ENCODE measurements around the gene SEMA3C.
"Not testable (repeated sequence)": the region's sequence is repeated elsewhere in the genome, so short reads cannot be mapped to it uniquely, and the experiment has no call there.

SEMA3C gene

DNA sequence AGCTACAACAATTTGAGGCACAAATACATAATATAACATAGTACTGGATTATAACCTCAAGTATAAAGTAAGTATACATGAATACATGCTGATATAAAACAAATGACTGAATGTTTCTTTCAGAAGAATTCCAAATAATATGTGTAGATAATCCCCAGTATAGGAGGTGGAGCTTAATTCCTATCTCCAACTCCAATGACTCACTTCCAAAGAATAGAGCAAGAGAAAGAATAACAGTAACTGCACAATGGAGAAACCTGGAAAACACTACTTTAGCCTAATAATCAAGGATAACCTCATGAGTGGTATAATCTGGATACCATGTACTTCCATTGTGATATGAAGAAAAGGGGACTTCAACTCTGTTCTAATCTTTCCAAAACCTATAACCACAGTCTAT, 13.7 kb upstream of the SEMA3C start:
- Histone ChIP-seq H3K4me2 (ENCODE audit: low read length) (no peak overlapping the region), H3K4me1 (no peaks in the 10 kb centered on the region), H2AFZ (no peak overlapping the region), H3K27me3 (ENCODE audit: control insufficient read depth, insufficient read depth, low read length) (peaks cover under 1% of the 10 kb centered on the region), H3K36me3 (ENCODE audit: control insufficient read depth, insufficient read depth, low read length) (no peaks in the 10 kb centered on the region), H3K4me3 (ENCODE audit: low read depth, low read length) (no peak overlapping the region), H3K27ac (no peak overlapping the region), H3K9ac (no peak overlapping the region), H3K79me2 (no peaks in the 10 kb centered on the region), H3K9me3 (ENCODE audit: control insufficient read depth, low read length) (no peaks in the 10 kb centered on the region)
- TF ChIP-seq, protein P1, sequence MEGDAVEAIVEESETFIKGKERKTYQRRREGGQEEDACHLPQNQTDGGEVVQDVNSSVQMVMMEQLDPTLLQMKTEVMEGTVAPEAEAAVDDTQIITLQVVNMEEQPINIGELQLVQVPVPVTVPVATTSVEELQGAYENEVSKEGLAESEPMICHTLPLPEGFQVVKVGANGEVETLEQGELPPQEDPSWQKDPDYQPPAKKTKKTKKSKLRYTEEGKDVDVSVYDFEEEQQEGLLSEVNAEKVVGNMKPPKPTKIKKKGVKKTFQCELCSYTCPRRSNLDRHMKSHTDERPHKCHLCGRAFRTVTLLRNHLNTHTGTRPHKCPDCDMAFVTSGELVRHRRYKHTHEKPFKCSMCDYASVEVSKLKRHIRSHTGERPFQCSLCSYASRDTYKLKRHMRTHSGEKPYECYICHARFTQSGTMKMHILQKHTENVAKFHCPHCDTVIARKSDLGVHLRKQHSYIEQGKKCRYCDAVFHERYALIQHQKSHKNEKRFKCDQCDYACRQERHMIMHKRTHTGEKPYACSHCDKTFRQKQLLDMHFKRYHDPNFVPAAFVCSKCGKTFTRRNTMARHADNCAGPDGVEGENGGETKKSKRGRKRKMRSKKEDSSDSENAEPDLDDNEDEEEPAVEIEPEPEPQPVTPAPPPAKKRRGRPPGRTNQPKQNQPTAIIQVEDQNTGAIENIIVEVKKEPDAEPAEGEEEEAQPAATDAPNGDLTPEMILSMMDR (IDR thresholded peaks at IDR 0.05): no peak

DNA sequence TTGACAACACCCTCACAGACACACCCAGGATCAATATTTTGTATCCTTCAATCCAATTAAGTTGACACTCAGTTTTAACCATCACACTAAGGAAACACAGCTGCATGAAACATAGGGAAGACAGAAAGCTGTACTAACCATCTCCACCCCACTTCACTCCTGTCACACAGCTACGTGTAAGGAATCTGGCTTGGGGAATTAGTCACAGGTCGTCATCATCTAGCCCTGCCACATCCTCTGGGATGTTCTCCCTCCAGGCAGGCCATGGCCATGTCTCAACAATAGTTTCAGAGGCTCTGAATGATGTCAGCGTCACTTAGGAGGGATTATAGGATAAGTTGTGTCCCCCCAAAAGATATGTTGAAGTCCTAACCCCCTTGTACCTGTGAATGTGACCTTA, 10.8 kb upstream of the SEMA3C start:
- H3K36me3 ChIP-seq (ENCODE audit: control insufficient read depth, insufficient read depth, low read length): no peaks in the 10 kb centered on the region
- H3K4me3 ChIP-seq (ENCODE audit: low read depth, low read length): no peak overlapping the region
- H3K9ac ChIP-seq: no peak overlapping the region
- H2AFZ ChIP-seq: no peak overlapping the region
- H3K27ac ChIP-seq: no peak overlapping the region
- no peaks in the 10 kb centered on the region for H3K79me2 ChIP-seq
- no peaks in the 10 kb centered on the region for H3K4me1 ChIP-seq
- H3K4me2 ChIP-seq (ENCODE audit: low read length): no peak overlapping the region
- no peaks in the 10 kb centered on the region for H3K9me3 ChIP-seq (ENCODE audit: control insufficient read depth, low read length)
- peaks cover 2% of the 10 kb centered on the region for H3K27me3 ChIP-seq (ENCODE audit: control insufficient read depth, insufficient read depth, low read length)
- TF ChIP-seq, protein P1 (IDR thresholded peaks at IDR 0.05): no peak

DNA sequence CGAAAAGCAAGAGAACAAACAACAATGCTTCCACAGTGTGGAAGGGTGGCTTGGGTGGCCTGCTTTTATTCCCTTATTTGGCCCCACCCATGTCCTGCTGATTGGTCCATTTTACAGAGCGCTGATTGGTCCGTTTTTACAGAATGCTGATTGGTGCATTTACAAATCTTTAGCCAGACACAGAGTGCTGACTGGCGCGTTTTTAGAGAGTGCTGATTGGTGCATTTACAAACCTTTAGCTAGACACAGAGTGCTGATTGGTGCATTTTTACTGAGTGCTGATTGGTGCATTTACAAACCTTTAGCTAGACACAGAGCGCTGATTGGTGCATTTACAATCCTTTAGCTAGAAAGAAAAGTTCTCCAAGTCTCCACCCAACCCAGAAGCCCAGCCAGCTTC, 8.1 kb upstream of the SEMA3C start:
- H3K27me3 ChIP-seq (ENCODE audit: control insufficient read depth, insufficient read depth, low read length); H3K36me3 ChIP-seq (ENCODE audit: control insufficient read depth, insufficient read depth, low read length); H3K27ac ChIP-seq; H3K4me1 ChIP-seq; H3K79me2 ChIP-seq; H2AFZ ChIP-seq; H3K9me3 ChIP-seq (ENCODE audit: control insufficient read depth, low read length); H3K4me2 ChIP-seq (ENCODE audit: low read length); H3K9ac ChIP-seq; H3K4me3 ChIP-seq (ENCODE audit: low read depth, low read length): not testable (repeated sequence)

DNA sequence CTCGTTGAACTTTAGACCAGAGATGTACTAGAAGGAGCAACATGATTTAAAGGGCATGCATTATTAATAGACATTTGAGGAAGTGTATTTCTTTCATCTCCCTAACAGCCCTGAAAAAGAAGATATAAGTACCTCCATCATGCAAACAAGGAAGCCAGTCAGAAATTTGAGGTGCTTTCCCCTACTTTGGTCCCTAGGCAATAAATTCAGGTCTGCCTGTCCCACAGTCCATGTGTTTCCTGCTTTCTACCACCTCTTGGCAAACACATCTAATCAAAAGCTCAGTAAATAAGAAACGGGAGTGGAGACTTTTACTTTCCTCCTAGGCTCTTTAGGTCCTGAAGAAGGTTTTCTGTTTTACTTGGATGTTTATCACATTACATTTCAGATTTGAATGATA, 5.2 kb upstream of the SEMA3C start:
- Histone ChIP-seq H3K4me3 (ENCODE audit: low read depth, low read length) (no peak overlapping the region), H3K27ac (no peak overlapping the region), H3K79me2 (no peaks in the 10 kb centered on the region), H3K9me3 (ENCODE audit: control insufficient read depth, low read length) (no peaks in the 10 kb centered on the region), H3K36me3 (ENCODE audit: control insufficient read depth, insufficient read depth, low read length) (no peaks in the 10 kb centered on the region), H2AFZ (no peak overlapping the region), H3K27me3 (ENCODE audit: control insufficient read depth, insufficient read depth, low read length) (peaks cover 2% of the 10 kb centered on the region), H3K4me2 (ENCODE audit: low read length) (no peak overlapping the region), H3K4me1 (no peaks in the 10 kb centered on the region), H3K9ac (no peak overlapping the region)
- TF ChIP-seq, protein P1 (IDR thresholded peaks at IDR 0.05): no peak

DNA sequence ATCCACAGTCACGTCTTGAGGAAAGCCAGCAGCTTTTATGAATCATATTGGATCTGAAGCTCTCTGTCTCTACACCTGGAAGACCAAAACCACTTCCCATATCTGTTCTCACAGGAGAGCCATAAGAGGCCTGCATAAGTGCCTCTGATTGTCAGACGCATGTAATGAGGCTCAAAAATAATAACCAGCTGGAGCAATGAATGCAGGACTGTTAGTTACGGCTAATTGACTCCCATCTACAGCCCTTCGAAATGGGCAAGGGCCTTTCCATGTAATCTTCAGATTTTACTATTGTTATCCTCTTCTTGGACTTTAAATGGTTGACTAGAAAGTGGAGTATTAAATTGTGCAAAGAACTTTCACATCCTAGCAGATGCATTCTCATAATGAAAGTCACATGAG, 4.4 kb upstream of the SEMA3C start:
- H3K79me2 ChIP-seq: no peaks in the 10 kb centered on the region
- H3K4me2 ChIP-seq (ENCODE audit: low read length): no peak overlapping the region
- H3K27me3 ChIP-seq (ENCODE audit: control insufficient read depth, insufficient read depth, low read length): peaks cover 2% of the 10 kb centered on the region
- TF ChIP-seq, protein P1 (IDR thresholded peaks at IDR 0.05): no peak
- no peaks in the 10 kb centered on the region for H3K9me3 ChIP-seq (ENCODE audit: control insufficient read depth, low read length)
- no peaks in the 10 kb centered on the region for H3K4me1 ChIP-seq
- no peak overlapping the region for H3K27ac ChIP-seq
- H3K4me3 ChIP-seq (ENCODE audit: low read depth, low read length): no peak overlapping the region
- no peak overlapping the region for H3K9ac ChIP-seq
- H3K36me3 ChIP-seq (ENCODE audit: control insufficient read depth, insufficient read depth, low read length): no peaks in the 10 kb centered on the region
- H2AFZ ChIP-seq: no peak overlapping the region

Measured in parathyroid adenoma (tissue), 2 donors.